Stomach (tissue), 4 donors: Measurements from ENCODE around the gene KLK12.

Experiments used
- CTCF ChIP-seq, 7 experiments: fragments of 450-650 bp in 4 of 7; fragments of 200-600 bp in 3 of 7; sonication (generic) in 3 of 7; IDR thresholded peaks; one replicate each; pipeline ENCODE4 v1.5.1; 2016 to 2019; ENCODE audit warnings: antibody characterized with exemption in 7 of 7, control low read depth in 2 of 7, mild to moderate bottlenecking in 1 of 7
- POLR2AphosphoS5 ChIP-seq, 3 donors: sonication (generic); formaldehyde crosslinking; IDR thresholded peaks; one replicate each; pipeline ENCODE4 v1.6.1; 2016; ENCODE audit warnings: antibody characterized with exemption in 3 of 3

DNA sequence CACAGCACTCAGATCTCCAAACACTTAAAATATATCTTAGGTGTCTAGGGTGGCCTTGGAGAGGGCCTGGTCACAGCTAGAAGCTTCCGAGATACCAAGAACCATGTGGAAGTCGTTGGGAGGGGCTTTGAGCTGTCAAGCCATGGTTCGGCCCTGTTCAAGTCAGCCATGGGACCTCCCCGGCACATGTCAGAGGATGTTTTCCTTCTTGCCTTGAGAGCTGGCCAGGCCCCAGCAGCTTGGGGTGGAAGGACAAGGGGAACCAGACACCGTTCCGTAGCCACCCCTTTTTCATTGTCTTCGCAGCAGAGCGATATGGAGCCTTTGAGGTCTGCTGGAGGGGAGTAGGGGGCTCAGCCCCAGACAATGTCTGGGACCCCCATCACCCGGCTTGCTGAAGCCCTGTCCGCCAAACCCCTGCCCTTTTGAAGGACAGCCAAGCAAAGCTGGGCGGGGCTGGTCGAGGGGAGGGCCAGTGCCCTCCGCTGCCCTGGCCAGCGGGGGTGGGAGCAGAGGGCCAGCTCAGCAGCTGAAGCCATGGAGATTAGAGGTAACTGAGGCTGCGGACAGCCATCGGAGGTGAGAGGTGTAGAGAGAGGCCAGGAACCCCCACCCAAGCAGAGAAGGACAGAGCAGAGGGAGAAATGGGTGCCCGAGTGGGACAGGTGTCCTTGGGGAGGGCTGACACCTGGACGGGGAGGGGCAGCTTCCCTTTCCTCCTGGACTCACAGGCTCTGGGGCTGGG, 8.8 kb downstream of the KLK12 start:
- no peak for TF ChIP-seq CTCF (IDR thresholded peaks at IDR 0.05)
- TF ChIP-seq POLR2AphosphoS5 (IDR thresholded peaks at IDR 0.05): no peak
